ENCODE results near the gene NRXN3. TPM values are rescaled to one million over a fixed set of nuclear protein-coding genes. Genes with fewer than 3 reads are reported as not detected.

Gene NRXN3
- total RNA-seq, 2 donors from 2014 or later: 1.3 to 2.3 TPM

- Histone ChIP-seq H3K9me3 (no peaks in the 10 kb centered on the region), H3K4me1 (no peaks in the 10 kb centered on the region), H3K27me3 (no peaks in the 10 kb centered on the region), H3K27ac (no peak overlapping the region), H3K4me3 (no peak overlapping the region), H3K36me3 (replicated peaks in 1 of 2; ENCODE audit: insufficient read depth in 1 of 2, low read depth in 2 of 2) (no peaks in the 10 kb centered on the region)
- no peak for TF ChIP-seq POLR2A (IDR thresholded peaks at IDR 0.05)
- TF ChIP-seq, protein P1, sequence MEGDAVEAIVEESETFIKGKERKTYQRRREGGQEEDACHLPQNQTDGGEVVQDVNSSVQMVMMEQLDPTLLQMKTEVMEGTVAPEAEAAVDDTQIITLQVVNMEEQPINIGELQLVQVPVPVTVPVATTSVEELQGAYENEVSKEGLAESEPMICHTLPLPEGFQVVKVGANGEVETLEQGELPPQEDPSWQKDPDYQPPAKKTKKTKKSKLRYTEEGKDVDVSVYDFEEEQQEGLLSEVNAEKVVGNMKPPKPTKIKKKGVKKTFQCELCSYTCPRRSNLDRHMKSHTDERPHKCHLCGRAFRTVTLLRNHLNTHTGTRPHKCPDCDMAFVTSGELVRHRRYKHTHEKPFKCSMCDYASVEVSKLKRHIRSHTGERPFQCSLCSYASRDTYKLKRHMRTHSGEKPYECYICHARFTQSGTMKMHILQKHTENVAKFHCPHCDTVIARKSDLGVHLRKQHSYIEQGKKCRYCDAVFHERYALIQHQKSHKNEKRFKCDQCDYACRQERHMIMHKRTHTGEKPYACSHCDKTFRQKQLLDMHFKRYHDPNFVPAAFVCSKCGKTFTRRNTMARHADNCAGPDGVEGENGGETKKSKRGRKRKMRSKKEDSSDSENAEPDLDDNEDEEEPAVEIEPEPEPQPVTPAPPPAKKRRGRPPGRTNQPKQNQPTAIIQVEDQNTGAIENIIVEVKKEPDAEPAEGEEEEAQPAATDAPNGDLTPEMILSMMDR (IDR thresholded peaks at IDR 0.05): no peak
- intact Hi-C loops (cut with DNase I): no loop called here
- no peak for ATAC-seq
- WGBS, 2 donors: 81 to 87% methylated on average over 5 of the region's 5 CpGs
- no peak for DNase-seq
These were observed 1303.5 kb downstream of the NRXN3 start for GRCh38 chr14:79473651-79474050.

- Histone ChIP-seq H3K27me3 (no peaks in the 10 kb centered on the region), H3K36me3 (replicated peaks in 1 of 2; ENCODE audit: insufficient read depth in 1 of 2, low read depth in 2 of 2) (no peaks in the 10 kb centered on the region), H3K4me1 (no peaks in the 10 kb centered on the region), H3K27ac (no peak overlapping the region), H3K9me3 (no peaks in the 10 kb centered on the region), H3K4me3 (no peak overlapping the region)
- intact Hi-C loops (cut with DNase I): no loop called here
- TF ChIP-seq, protein P1 (IDR thresholded peaks at IDR 0.05): no peak
- TF ChIP-seq POLR2A (IDR thresholded peaks at IDR 0.05): no peak
- 79 to 82% methylated on average over 6 of the region's 6 CpGs for WGBS, 2 donors
- no peak for DNase-seq
- ATAC-seq: no peak
These were observed 1305.8 kb downstream of the NRXN3 start for GRCh38 chr14:79475887-79476532.

- TF ChIP-seq, protein P1 (IDR thresholded peaks at IDR 0.05): no peak
- TF ChIP-seq POLR2A (IDR thresholded peaks at IDR 0.05): no peak
- Histone ChIP-seq H3K36me3 (replicated peaks in 1 of 2; ENCODE audit: insufficient read depth in 1 of 2, low read depth in 2 of 2) (no peaks in the 10 kb centered on the region), H3K27me3 (no peaks in the 10 kb centered on the region), H3K27ac (no peak overlapping the region), H3K4me1 (no peaks in the 10 kb centered on the region), H3K9me3 (no peaks in the 10 kb centered on the region), H3K4me3 (no peak overlapping the region)
- intact Hi-C loops (cut with DNase I): no loop called here
- ATAC-seq (no peak), DNase-seq (no peak)
- 71 to 77% methylated on average over 2 of the region's 2 CpGs for WGBS, 2 donors
These were observed 1306.4 kb downstream of the NRXN3 start for GRCh38 chr14:79476552-79476951.

DNA sequence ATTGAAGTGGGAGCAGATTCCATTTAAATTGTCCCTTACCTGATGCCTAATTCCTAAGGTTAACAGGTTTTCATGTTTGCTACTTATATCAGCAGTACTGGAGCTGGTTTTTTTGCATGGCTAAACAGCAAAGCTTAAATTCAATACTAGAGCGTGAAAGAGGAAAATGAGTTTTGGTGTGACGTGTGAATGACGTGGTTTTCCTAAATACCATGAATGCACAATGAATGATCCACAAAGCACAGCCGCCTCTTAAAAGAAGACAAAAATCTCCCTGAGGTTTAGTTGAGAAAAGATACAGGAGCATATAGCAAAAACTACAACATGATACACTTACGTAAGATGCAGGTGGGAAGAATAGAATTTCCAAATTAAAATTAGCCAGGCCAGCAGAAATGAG, 1310.0 kb downstream of the NRXN3 start:
- WGBS, 2 donors: 85 to 88% methylated on average over 5 of the region's 5 CpGs
- Histone ChIP-seq H3K27me3 (no peaks in the 10 kb centered on the region), H3K9me3 (no peaks in the 10 kb centered on the region), H3K4me1 (no peaks in the 10 kb centered on the region), H3K36me3 (replicated peaks in 1 of 2; ENCODE audit: insufficient read depth in 1 of 2, low read depth in 2 of 2) (no peaks in the 10 kb centered on the region), H3K4me3 (no peak overlapping the region), H3K27ac (no peak overlapping the region)
- ATAC-seq (no peak), DNase-seq (no peak)
- no peak for TF ChIP-seq POLR2A (IDR thresholded peaks at IDR 0.05)
- TF ChIP-seq, protein P1 (IDR thresholded peaks at IDR 0.05): no peak
- intact Hi-C loops (cut with DNase I): no loop called here

- no peaks in the 10 kb centered on the region for H3K27me3 ChIP-seq
- intact Hi-C loops (cut with DNase I): no loop called here
- TF ChIP-seq, protein P1 (IDR thresholded peaks at IDR 0.05): no peak
- no peak for TF ChIP-seq POLR2A (IDR thresholded peaks at IDR 0.05)
- H3K4me3 ChIP-seq: no peak overlapping the region
- DNase-seq (no peak), ATAC-seq (no peak)
- no peaks in the 10 kb centered on the region for H3K4me1 ChIP-seq
- no peaks in the 10 kb centered on the region for H3K9me3 ChIP-seq
- WGBS, 2 donors: 87 to 96% methylated on average over 1 of the region's 1 CpG
- no peak overlapping the region for H3K27ac ChIP-seq
- H3K36me3 ChIP-seq (replicated peaks in 1 of 2; ENCODE audit: insufficient read depth in 1 of 2, low read depth in 2 of 2): no peaks in the 10 kb centered on the region
These were observed 1312.7 kb downstream of the NRXN3 start for GRCh38 chr14:79482825-79483224.

Data from body of pancreas (tissue), 4 donors.